A549 (cell line): ENCODE results near the gene DUSP7. TPM values are rescaled to one million over a fixed set of nuclear protein-coding genes. Genes with fewer than 3 reads are reported as not detected.

Experiments
- ATAC-seq, 2 experiments: fragments of 200-7000 bp in 1 of 2; fragments of >200 bp in 1 of 2; cut with Nextera tagmentation in 1 of 2; cut with Tn5 transposase in 1 of 2; 3 replicates each; pipeline versions ENCODE4 v1.8.0 to v1.9.1; 2018 to 2020; ENCODE audit warnings: mild to moderate bottlenecking in 1 of 2, moderate library complexity in 1 of 2
- CTCF ChIA-PET: fragments of 300-600 bp; sonication (Branson Sonifier 250); formaldehyde crosslinking; extraction: SDS; loops from one replicate; lab custom pipeline; 2021; ENCODE audit warnings: antibody characterized with exemption, inconsistent platforms; lab: Yijun Ruan, JAX
- POLR2A ChIA-PET: fragments of 350-600 bp; formaldehyde crosslinking; extraction: SDS; loops from one replicate; lab custom pipeline; 2021; ENCODE audit warnings: antibody characterized with exemption, inconsistent platforms; lab: Yijun Ruan, JAX
- DNase-seq, 2 experiments: peaks; one replicate each; pipeline versions ENCODE4 v3.0.0 to v3.0.0-alpha.2; 2011 to 2016; ENCODE audit warnings: low read depth in 1 of 2, low spot score in 1 of 2
- FAIRE-seq: peaks from 2 replicates; lab custom pipeline; 2011; peaks lifted over from hg19 to GRCh38; lab: Jason Lieb, UNC
- H3K27ac ChIP-seq, 2 experiments: fragments of >200 bp; sonication (Bioruptor Twin); formaldehyde crosslinking; 3 replicates each; pipeline ENCODE4 v1.5.1; 2016 to 2017
- H3K4me1 ChIP-seq: fragments of >200 bp; sonication (Bioruptor Twin); formaldehyde crosslinking; 3 replicates; pipeline ENCODE4 v1.6.1; 2016
- H3K4me2 ChIP-seq: fragments of >200 bp; sonication (Bioruptor Twin); formaldehyde crosslinking; 3 replicates; pipeline ENCODE4 v1.6.1; 2016
- H3K4me3 ChIP-seq: fragments of >200 bp; sonication (Bioruptor Twin); formaldehyde crosslinking; 3 replicates; pipeline ENCODE4 v1.5.1; 2016
- H3K9me3 ChIP-seq: fragments of >200 bp; sonication (Bioruptor Twin); formaldehyde crosslinking; 3 replicates; pipeline ENCODE4 v1.6.1; 2016
- CBX2 ChIP-seq: fragments of 200-600 bp; sonication (generic); IDR thresholded peaks from 2 replicates; pipeline ENCODE4 v1.6.1; 2016; ENCODE audit warnings: low read depth, mild to moderate bottlenecking, borderline replicate concordance
- EP300 ChIP-seq, 2 experiments: fragments of >200 bp; sonication (Bioruptor Twin); formaldehyde crosslinking; IDR thresholded peaks; 2 replicates in 1 of 2; 3 replicates in 1 of 2; pipeline ENCODE4 v1.6.1; 2016 to 2017
- HOXB13 ChIP-seq: fragments of 250-450 bp; sonication (Bioruptor Pico); IDR thresholded peaks from 2 replicates; pipeline ENCODE4 v1.5.0; 2020; ENCODE audit warnings: low read depth, mild to moderate bottlenecking, moderate library complexity
- JUN ChIP-seq, 2 experiments: fragments of >200 bp; sonication (Bioruptor Twin); formaldehyde crosslinking; IDR thresholded peaks; 2 replicates in 1 of 2; 3 replicates in 1 of 2; pipeline ENCODE4 v1.6.1; 2016 to 2017
- MAFK ChIP-seq: fragments of 450-650 bp; IDR thresholded peaks from 2 replicates; pipeline ENCODE4 v1.6.1; 2014; ENCODE audit not compliant: partially characterized antibody
- POLR2AphosphoS2 ChIP-seq: conservative IDR thresholded peaks from 2 replicates; pipeline ENCODE4 v1.6.1; 2012; ENCODE audit warnings: low read length, improper control_type of control experiment, inconsistent platforms
- RAD21 ChIP-seq, 2 experiments: fragments of >200 bp in 1 of 2; sonication (Bioruptor Twin) in 1 of 2; formaldehyde crosslinking in 1 of 2; IDR thresholded peaks in 1 of 2; conservative IDR thresholded peaks in 1 of 2; 2 replicates in 1 of 2; 3 replicates in 1 of 2; pipeline ENCODE4 v1.6.1; 2012 to 2018; ENCODE audit warnings: inconsistent platforms in 1 of 2
- RARB ChIP-seq: fragments of 250-450 bp; sonication (Bioruptor Pico); IDR thresholded peaks from 2 replicates; pipeline ENCODE4 v1.8.0; 2021; ENCODE audit warnings: mild to moderate bottlenecking, moderate library complexity
- SMC3 ChIP-seq: fragments of >200 bp; sonication (Bioruptor Twin); formaldehyde crosslinking; IDR thresholded peaks from 3 replicates; pipeline ENCODE4 v1.6.1; 2018; ENCODE audit warnings: inconsistent platforms
- SREBF2 ChIP-seq: fragments of 450-650 bp; IDR thresholded peaks from 2 replicates; pipeline ENCODE4 v1.6.1; 2014; ENCODE audit warnings: mild to moderate bottlenecking, moderate library complexity
- TFCP2L1 ChIP-seq: fragments of 250-450 bp; sonication (Bioruptor Pico); IDR thresholded peaks from 2 replicates; pipeline ENCODE4 v1.5.0; 2021; ENCODE audit warnings: mild to moderate bottlenecking
- WGBS: methylation state at CpG from one replicate; pipeline ENCODE4 v1.1.6; 2017; ENCODE audit errors: missing lambda C conversion rate; 5-methylcytosine and 5-hydroxymethylcytosine counted together
- polyA plus RNA-seq, 4 experiments: library from polyadenylated mRNA; depleted of rRNA in 3 of 4; stranded (reverse); fragments of >200 nt; fragmentation: RNase III in 1 of 4; extraction: RNeasy Plus Mini Kit Qiagen cat#74134 plus additional on column Dnase treatment in 1 of 4; gene quantifications; 2 replicates in 3 of 4; 3 replicates in 1 of 4; pipeline ENCODE4 v1.2.3, GENCODE V29; 2011 to 2017
- TF ChIP-seq, protein P1 (sequence below): fragments of >200 bp; sonication (Bioruptor Twin); formaldehyde crosslinking; IDR thresholded peaks from 2 replicates; pipeline ENCODE4 v1.6.1; 2016
- TF ChIP-seq, protein P2 (sequence below): fragments of 250-450 bp; sonication (Bioruptor Pico); IDR thresholded peaks from 2 replicates; pipeline ENCODE4 v1.5.0; 2020; ENCODE audit warnings: low read depth, mild to moderate bottlenecking, moderate library complexity
- TF ChIP-seq, protein P3 (sequence below): IDR thresholded peaks from 2 replicates; pipeline ENCODE4 v1.6.1; 2012; ENCODE audit warnings: low read depth, borderline replicate concordance
- TF ChIP-seq, protein P4 (sequence below): IDR thresholded peaks from 2 replicates; pipeline ENCODE4 v1.6.1; 2012

Gene DUSP7
- polyA plus RNA-seq, 2 of the 4 experiments (the other 2 are of a cell fraction), result 4.4 to 4.8 TPM

DNA sequence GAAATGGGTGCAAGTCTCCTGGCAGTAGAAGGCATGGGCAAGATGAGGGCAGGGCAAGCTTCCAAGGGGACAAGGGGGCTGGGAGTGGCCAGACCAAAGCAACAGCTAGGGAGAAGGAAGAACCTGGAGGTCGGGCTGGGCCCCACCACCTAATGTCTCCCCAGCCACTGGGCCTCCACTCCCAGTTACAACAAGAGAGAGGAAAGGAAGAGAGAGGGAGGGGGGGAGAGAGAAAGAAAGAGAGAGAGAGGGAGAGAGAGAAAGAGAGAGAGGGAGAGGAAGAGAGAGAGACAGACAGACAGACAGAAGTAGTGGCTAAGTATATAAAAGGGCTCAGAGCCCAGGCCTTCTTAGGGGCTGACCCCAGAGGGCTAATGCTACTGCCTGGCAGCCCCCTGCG, 6.9 kb downstream of the DUSP7 start:
- ATAC-seq, result no peak
- H3K4me1 ChIP-seq, result peaks cover 48% of the 10 kb centered on the region
- FAIRE-seq, result no peak
- TF ChIP-seq POLR2AphosphoS2 (no peak), MAFK (no peak), EP300 (IDR thresholded peaks at IDR 0.05) (no peak), SREBF2 (no peak), SMC3 (no peak), RAD21 (conservative IDR thresholded peaks at IDR 0.05 in 1 of 2, IDR thresholded peaks at IDR 0.05 in 1 of 2) (no peak), TFCP2L1 (CRISPR knock-in tag) (no peak)
- TF ChIP-seq, protein P1, sequence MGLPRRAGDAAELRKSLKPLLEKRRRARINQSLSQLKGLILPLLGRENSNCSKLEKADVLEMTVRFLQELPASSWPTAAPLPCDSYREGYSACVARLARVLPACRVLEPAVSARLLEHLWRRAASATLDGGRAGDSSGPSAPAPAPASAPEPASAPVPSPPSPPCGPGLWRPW, result no peak
- TF ChIP-seq, protein P2, sequence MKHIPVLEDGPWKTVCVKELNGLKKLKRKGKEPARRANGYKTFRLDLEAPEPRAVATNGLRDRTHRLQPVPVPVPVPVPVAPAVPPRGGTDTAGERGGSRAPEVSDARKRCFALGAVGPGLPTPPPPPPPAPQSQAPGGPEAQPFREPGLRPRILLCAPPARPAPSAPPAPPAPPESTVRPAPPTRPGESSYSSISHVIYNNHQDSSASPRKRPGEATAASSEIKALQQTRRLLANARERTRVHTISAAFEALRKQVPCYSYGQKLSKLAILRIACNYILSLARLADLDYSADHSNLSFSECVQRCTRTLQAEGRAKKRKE (CRISPR knock-in tag), result no peak
- POLR2A ChIA-PET, result no interaction called here
- no peak overlapping the region for H3K4me2 ChIP-seq
- H3K27ac ChIP-seq, result peak overlapping the region in 1 of 2 experiments; percentile 31; a peak in 1 of 6 replicates
- no peaks in the 10 kb centered on the region for H3K9me3 ChIP-seq
- CTCF ChIA-PET, result interaction anchor here (1.4 kb wide), 2 partner anchors 13 to 95 kb away, joined by 3 to 6 read pairs; no protein-coding TSS in a partner anchor
- H3K4me3 ChIP-seq, result no peak overlapping the region
- DNase-seq, result no peak
- WGBS, result 68% methylated on average over 2 of the region's 2 CpGs

DNA sequence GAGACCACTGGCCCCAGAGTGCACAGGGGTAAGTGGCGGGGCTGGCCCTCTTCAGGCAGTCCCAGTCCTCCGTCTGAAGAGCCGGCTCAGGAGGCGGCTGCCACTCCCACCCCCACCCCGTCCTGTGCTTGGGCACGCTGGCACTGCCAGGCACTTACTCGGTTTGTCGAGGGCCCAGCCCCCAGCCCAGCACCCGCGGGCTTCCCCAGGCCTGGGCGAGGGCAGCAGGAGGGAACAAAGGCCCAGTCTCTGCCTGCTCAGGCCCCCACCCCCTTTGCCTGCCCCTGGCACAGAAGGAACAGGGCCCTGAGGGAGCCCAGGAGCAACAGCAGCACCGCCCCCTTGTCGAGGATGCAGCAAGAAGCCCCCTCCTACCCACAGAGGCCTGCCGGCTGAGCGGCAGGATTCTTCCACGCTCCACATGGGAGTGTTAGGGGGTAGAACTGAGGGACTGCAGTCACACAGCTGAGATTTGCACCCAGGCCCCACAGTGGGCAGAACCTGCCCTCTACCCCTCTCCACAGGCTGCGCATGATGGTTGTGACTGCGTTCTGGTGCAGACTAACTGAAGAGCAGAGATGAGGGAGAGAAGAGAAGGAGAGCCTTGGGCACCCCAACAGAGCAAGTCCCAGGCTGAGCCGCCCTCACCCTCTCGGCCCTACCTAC, 8.9 kb downstream of the DUSP7 start:
- ATAC-seq, result peak; percentile 28 to 59; a peak in 5 of 6 replicates

DNA sequence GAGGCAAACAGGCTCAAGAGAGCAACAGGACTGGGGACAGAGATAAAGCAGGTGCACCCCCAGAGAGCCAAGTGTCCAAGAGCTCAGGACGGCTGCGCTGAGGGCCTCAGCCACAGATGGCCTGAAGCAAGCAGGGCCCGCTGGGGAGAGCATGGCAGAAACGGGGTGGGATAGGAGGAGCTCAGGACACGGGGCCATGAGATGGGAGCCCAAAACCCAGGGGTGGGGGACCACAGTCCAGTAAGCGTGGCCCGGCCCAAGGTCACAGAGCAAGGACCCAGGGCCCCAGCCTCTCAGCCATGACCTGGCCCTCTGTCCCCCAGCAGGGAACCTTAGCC, 9.5 kb downstream of the DUSP7 start:
- TF ChIP-seq HOXB13 (CRISPR knock-in tag), result no peak
- TF ChIP-seq, protein P3, sequence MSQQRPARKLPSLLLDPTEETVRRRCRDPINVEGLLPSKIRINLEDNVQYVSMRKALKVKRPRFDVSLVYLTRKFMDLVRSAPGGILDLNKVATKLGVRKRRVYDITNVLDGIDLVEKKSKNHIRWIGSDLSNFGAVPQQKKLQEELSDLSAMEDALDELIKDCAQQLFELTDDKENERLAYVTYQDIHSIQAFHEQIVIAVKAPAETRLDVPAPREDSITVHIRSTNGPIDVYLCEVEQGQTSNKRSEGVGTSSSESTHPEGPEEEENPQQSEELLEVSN, result 0 out of 2 replicates have a peak, but pooled peaks have one; percentile 14
- DNase-seq, result no peak
- Histone ChIP-seq H3K27ac (peak overlapping the region; percentile 86 to 88), H3K4me1 (peaks cover 33% of the 10 kb centered on the region), H3K4me2 (peak overlapping the region; percentile 63), H3K9me3 (no peaks in the 10 kb centered on the region), H3K4me3 (no peak overlapping the region)
- 56% methylated on average over 2 of the region's 7 CpGs for WGBS
- no peak for FAIRE-seq
- CTCF ChIA-PET, result interaction anchor here (0.9 to 2.5 kb wide), 5 partner anchors 9 to 76 kb away, joined by 3 to 9 read pairs (median 4); partner anchors contain the start of gene DUSP7
- POLR2A ChIA-PET, result interaction anchor here (0.5 to 1.1 kb wide), 2 partner anchors 9 to 191 kb away, joined by 3 to 10 read pairs; partner anchors contain the start of gene DUSP7
- ATAC-seq, result peak; percentile 32 to 47; a peak in 5 of 6 replicates

More for the DNA sequence above, 8.9 kb downstream of the DUSP7 start:
- no peak overlapping the region for H3K4me3 ChIP-seq
- CTCF ChIA-PET, result interaction anchor here (0.9 to 2.5 kb wide), 3 partner anchors 42 to 75 kb away, joined by 3 to 9 read pairs (median 4); no protein-coding TSS in a partner anchor
- no peak for FAIRE-seq
- peak overlapping the region; percentile 63 for H3K4me2 ChIP-seq
- POLR2A ChIA-PET, result interaction anchor here (0.5 to 1.1 kb wide), 2 partner anchors 8 to 190 kb away, joined by 3 to 10 read pairs; partner anchors contain the start of gene DUSP7
- no peaks in the 10 kb centered on the region for H3K9me3 ChIP-seq
- no peak for DNase-seq
- 100% methylated on average over 4 of the region's 20 CpGs for WGBS
- peaks cover 33% of the 10 kb centered on the region for H3K4me1 ChIP-seq
- TF ChIP-seq, protein P4, sequence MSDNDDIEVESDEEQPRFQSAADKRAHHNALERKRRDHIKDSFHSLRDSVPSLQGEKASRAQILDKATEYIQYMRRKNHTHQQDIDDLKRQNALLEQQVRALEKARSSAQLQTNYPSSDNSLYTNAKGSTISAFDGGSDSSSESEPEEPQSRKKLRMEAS, result no peak
- TF ChIP-seq JUN (IDR thresholded peaks at IDR 0.05) (0 out of 5 replicates have a peak, but pooled peaks of 1 of the 2 experiments have one; percentile 9), CBX2 (no peak), RARB (no peak)
- TF ChIP-seq, all 56 proteins: peak for 1
- H3K27ac ChIP-seq, result peak overlapping the region; percentile 86 to 88
